Endothelial cell of umbilical vein (primary cell): ENCODE measurements around the gene PYGB.

Experiments used
- EZH2 ChIP-seq: IDR thresholded peaks from 2 replicates; pipeline ENCODE4 v1.6.1; 2012; ENCODE audit warnings: borderline replicate concordance, low read depth, mild to moderate bottlenecking, moderate library complexity, low read length, inconsistent platforms; ENCODE audit not compliant: severe bottlenecking
- FOS ChIP-seq: IDR thresholded peaks from 2 replicates; pipeline ENCODE4 v1.6.1; 2011; ENCODE audit warnings: mild to moderate bottlenecking, low read length, moderate library complexity, borderline replicate concordance; ENCODE audit not compliant: insufficient read depth
- GATA2 ChIP-seq: IDR thresholded peaks from 2 replicates; pipeline ENCODE4 v1.7.0; 2011; ENCODE audit warnings: low read depth, mild to moderate bottlenecking, moderate library complexity, mixed read lengths, low read length; ENCODE audit not compliant: insufficient read length, insufficient read depth
- JUN ChIP-seq: IDR thresholded peaks from 2 replicates; pipeline ENCODE4 v1.6.1; 2011; ENCODE audit warnings: borderline replicate concordance, low read depth; ENCODE audit not compliant: insufficient read length, insufficient read depth
- MYC ChIP-seq: IDR thresholded peaks from one replicate; pipeline ENCODE4 v1.6.1; 2011; ENCODE audit warnings: mild to moderate bottlenecking, low read depth, low read length
- POLR2A ChIP-seq: IDR thresholded peaks from 2 replicates; pipeline ENCODE4 v1.6.1; 2012; ENCODE audit warnings: low read depth, mild to moderate bottlenecking, control low read depth, low read length
- POLR2AphosphoS5 ChIP-seq: IDR thresholded peaks from 2 replicates; pipeline ENCODE4 v1.6.1; 2012; ENCODE audit warnings: low read depth, mild to moderate bottlenecking, control low read depth, low read length, moderate library complexity; ENCODE audit not compliant: insufficient read depth
- TF ChIP-seq, protein P1 (sequence below), 2 donors: IDR thresholded peaks; 1 replicate in 1 of 2; 2 replicates in 1 of 2; pipeline ENCODE4 v1.5.1; 2011; ENCODE audit warnings: low read length in 2 of 2, mild to moderate bottlenecking in 2 of 2, moderate library complexity in 2 of 2, control low read depth in 1 of 2, inconsistent platforms in 1 of 2, low read depth in 1 of 2; ENCODE audit not compliant: insufficient read depth in 1 of 2; ENCODE audit errors: extremely low read depth in 1 of 2
- TF ChIP-seq, protein P2 (sequence below): IDR thresholded peaks from 2 replicates; pipeline ENCODE4 v1.6.1; 2011; ENCODE audit not compliant: insufficient read depth, insufficient read length

DNA sequence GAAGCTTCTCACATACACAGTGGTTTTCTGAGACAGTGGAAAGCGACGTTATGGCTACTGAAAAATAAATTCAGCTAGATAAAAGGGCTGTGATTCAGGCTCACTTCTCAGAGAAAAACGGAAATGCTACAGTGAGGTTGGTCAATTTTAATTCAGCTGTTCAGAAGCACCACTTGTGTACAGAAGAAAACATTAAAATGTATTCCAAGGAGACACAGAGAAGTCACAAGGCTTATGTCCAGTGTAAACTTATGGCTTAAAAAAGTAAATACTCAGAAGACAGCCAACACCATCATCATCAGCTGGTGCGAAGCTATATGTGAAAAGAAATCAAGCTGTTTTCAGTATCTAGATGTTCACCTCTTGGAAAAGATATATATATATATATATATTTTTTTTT is 74.1 kb downstream of the PYGB start:
- TF ChIP-seq, protein P1, sequence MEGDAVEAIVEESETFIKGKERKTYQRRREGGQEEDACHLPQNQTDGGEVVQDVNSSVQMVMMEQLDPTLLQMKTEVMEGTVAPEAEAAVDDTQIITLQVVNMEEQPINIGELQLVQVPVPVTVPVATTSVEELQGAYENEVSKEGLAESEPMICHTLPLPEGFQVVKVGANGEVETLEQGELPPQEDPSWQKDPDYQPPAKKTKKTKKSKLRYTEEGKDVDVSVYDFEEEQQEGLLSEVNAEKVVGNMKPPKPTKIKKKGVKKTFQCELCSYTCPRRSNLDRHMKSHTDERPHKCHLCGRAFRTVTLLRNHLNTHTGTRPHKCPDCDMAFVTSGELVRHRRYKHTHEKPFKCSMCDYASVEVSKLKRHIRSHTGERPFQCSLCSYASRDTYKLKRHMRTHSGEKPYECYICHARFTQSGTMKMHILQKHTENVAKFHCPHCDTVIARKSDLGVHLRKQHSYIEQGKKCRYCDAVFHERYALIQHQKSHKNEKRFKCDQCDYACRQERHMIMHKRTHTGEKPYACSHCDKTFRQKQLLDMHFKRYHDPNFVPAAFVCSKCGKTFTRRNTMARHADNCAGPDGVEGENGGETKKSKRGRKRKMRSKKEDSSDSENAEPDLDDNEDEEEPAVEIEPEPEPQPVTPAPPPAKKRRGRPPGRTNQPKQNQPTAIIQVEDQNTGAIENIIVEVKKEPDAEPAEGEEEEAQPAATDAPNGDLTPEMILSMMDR (IDR thresholded peaks at IDR 0.05; ENCODE audit: extremely low read depth in 1 of 2, insufficient read depth in 1 of 2, low read depth in 1 of 2, low read length in 2 of 2), result no peak
- TF ChIP-seq POLR2A (no peak), EZH2 (no peak), POLR2AphosphoS5 (no peak), JUN (no peak), MYC (no peak), FOS (no peak), GATA2 (no peak)
- TF ChIP-seq, protein P2, sequence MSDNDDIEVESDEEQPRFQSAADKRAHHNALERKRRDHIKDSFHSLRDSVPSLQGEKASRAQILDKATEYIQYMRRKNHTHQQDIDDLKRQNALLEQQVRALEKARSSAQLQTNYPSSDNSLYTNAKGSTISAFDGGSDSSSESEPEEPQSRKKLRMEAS, result no peak
